Prostate gland (tissue), 2 donors: ENCODE results near the gene PHLPP1.

ENCODE experiments used
- POLR2A ChIP-seq: fragments of 450-650 bp; IDR thresholded peaks from one replicate; pipeline ENCODE4 v1.6.1; 2016; ENCODE audit warnings: antibody characterized with exemption, mild to moderate bottlenecking
- TF ChIP-seq, protein P1 (sequence below), 4 experiments: fragments of 200-600 bp in 2 of 4; fragments of 450-650 bp in 2 of 4; sonication (generic) in 2 of 4; IDR thresholded peaks; 1 replicate in 3 of 4; 2 replicates in 1 of 4; pipeline ENCODE4 v1.5.1; 2016 to 2019; ENCODE audit warnings: antibody characterized with exemption in 4 of 4, mild to moderate bottlenecking in 2 of 4, moderate library complexity in 2 of 4

DNA sequence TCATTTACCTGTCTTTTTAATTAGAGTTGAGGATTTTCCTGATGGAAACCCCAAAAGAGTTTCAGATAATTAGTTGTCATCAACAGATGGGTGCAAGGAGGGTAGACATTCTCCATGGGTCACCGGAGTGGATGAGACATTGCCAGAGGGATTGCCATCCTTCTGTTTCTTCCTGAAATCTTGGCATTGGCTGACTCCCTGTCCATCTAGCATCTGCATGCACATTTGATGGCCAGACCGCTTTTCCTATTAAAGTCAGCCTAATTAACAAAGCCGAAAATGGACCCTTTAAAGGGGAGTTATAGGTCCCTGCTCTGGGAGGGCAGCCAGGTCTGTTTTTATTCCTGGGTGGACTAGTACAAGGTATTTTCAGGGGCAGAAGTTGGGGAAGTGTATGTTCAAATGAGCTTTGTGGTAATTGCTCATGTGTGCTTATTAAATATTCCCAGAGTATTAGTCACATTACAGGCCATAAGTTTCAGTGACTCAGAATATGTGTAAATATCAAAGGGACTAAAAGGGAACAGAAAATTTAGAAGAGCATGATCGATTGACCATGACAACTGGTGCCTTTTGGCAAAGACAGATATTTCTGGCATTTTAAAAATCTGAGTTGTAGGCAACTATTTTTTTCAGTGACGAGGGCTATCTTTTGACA, 209.8 kb downstream of the PHLPP1 start:
- no peak for TF ChIP-seq POLR2A
- TF ChIP-seq, protein P1, sequence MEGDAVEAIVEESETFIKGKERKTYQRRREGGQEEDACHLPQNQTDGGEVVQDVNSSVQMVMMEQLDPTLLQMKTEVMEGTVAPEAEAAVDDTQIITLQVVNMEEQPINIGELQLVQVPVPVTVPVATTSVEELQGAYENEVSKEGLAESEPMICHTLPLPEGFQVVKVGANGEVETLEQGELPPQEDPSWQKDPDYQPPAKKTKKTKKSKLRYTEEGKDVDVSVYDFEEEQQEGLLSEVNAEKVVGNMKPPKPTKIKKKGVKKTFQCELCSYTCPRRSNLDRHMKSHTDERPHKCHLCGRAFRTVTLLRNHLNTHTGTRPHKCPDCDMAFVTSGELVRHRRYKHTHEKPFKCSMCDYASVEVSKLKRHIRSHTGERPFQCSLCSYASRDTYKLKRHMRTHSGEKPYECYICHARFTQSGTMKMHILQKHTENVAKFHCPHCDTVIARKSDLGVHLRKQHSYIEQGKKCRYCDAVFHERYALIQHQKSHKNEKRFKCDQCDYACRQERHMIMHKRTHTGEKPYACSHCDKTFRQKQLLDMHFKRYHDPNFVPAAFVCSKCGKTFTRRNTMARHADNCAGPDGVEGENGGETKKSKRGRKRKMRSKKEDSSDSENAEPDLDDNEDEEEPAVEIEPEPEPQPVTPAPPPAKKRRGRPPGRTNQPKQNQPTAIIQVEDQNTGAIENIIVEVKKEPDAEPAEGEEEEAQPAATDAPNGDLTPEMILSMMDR (IDR thresholded peaks at IDR 0.05), result no peak
